ENCODE results near the gene PRPF18.

The PRPF18 gene

GRCh38 chr10:13604357-13605040, 17.7 kb downstream of the PRPF18 start:
- no peak for DNase-seq (ENCODE audit: low read depth)

GRCh38 chr10:13608246-13608853, 21.6 kb downstream of the PRPF18 start:
- no peak for DNase-seq (ENCODE audit: low read depth)

DNA sequence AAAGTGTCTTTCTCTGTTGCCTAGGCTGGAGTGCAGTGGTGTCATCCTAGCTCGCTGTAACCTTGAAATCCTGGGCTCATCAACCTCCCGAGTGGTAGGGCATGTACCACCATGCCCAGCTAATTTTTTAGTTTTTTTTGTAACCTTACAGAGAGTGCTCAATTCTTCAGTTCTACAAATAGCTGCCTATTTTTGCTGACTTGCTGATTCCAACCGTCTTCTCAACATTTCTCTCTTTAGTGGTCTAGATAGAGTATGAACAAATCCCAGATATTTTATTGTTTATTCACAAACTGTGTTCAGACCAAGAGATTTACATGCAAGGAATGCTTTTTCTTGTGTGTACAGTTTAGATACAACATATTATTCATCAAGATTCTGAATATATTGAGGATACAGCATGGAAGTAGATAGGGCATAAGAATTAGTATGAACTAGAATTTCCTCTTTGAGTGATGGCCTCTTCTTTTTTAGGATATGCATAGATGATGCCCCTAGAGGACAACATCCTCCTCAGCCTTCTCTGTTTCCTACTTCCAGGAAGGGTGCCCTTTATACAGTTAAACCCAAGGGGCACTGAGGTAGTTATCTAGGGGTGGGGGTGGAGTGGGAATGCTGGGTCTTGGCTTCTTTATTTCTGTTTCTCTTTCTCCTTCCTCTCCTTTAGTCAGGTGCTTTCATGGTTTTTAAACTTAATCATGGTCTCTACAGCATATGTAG, 26.0 kb downstream of the PRPF18 start:
- DNase-seq (ENCODE audit: low read depth): no peak

GRCh38 chr10:13613519-13613918, 26.8 kb downstream of the PRPF18 start:
- DNase-seq (ENCODE audit: low read depth): no peak

DNA sequence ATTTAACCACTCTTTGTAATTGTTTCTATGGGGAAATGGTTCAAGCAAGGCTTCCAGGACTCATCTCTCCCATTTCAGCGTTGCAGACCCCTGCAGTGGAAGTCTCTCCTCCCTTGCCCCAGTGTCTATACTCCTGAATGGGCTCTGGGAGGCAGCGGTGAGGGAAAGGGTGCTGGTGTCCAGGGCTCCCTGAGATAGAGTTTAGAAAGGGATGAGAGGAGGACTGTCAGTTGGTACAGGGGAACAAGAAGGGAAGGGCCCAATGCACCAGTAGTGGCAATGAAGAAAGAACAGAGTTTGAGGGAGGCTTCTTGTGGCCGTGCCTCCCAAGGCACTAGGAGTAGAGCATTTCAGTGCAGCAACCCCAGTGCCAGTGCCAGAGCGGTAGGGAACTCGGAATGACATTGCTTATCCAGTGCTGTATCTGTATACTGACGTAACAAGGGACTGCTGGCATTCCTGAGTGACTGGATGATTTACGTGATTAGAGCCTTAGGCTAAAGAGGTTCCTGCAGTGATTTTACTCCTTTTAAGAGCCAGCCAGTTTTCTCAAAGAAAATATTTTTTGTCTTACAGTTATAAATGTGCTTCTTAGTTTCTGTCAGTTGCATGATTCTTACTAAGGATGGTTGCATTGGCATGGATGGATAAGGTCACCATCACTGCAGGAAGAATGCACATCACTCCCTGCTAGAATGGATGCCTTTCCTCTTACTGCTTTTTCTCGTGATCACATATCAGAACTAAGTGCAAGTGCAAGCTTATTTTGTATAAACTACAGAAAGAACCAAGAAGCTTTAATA, 28.0 kb downstream of the PRPF18 start:
- no peak for DNase-seq (ENCODE audit: low read depth)

DNA sequence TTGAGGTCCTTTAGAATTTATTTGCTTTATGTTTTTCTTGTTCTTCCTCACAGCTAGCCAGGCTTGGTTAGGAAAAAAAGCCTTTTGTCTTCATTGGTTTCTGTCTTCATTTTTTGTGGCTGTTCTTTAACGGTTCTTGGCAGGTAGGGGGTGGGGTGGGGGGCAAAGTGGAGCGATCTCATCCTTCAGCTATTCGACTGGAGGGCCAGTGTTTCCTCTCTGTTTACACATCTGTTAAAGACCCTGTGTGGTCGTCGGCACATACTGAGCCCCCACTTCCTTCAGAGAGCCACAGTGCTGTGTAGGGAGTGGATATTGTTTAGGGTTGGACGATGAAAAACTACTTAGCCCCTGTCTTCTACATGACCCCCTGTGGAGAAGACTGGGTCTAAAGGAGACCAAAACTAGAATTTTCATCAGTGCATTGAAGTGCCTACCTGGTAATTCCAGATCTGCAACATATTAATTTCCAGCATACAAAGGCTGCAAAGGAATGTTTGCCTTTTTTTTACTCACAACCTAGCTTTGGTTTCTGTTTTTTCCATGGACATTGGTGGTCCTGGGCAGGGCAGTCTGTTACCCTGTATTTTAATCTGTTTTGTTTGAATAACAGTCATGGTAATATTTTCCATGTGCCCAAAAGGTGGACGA, 29.0 kb downstream of the PRPF18 start:
- DNase-seq (ENCODE audit: low read depth): no peak

DNA sequence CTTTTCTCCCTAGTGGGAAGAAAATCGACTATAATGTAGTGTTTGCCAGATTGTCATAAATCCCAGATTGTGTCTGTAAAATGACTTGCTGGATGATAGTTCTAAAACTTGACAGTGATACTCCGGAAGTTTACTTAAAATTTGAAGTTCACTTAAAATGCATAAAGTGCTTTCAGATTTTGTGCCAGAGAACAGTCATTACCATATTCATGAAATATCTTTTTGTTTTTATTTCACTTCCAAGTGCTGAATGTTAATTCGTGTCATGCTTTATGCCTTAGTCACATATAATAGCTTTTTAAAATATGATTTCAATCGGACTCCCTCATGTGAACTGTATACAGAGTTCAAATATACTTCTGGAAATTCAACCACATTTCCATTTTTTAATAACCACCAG, 30.4 kb downstream of the PRPF18 start:
- DNase-seq (ENCODE audit: low read depth): no peak

- DNase-seq (ENCODE audit: low read depth): no peak
Measured at GRCh38 chr10:13621931-13622330, 35.2 kb downstream of the PRPF18 start.

GRCh38 chr10:13624630-13625029, 37.9 kb downstream of the PRPF18 start:
- no peak for DNase-seq (ENCODE audit: low read depth)

- no peak for DNase-seq (ENCODE audit: low read depth)
Measured at GRCh38 chr10:13627459-13628310, 40.9 kb downstream of the PRPF18 start.

DNA sequence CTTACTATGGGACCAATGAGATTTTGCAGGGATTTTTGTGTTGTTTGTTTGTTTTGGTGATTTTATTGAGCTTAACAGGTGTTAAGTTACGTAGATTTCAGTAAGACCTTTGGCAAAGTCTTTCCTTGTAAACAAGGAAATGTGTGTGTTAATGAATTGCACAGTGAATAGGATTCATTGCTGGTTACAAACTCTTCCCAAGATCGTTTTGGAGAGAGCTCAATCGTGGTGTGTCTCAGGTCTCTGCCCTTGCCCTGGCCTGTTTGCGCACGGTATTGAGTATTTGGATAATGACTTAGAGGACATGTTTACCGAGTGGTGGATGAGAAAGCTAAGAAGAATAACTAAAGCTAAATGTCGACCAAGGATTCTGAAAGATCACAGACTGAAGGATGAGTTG, 41.9 kb downstream of the PRPF18 start:
- DNase-seq (ENCODE audit: low read depth): no peak

DNA sequence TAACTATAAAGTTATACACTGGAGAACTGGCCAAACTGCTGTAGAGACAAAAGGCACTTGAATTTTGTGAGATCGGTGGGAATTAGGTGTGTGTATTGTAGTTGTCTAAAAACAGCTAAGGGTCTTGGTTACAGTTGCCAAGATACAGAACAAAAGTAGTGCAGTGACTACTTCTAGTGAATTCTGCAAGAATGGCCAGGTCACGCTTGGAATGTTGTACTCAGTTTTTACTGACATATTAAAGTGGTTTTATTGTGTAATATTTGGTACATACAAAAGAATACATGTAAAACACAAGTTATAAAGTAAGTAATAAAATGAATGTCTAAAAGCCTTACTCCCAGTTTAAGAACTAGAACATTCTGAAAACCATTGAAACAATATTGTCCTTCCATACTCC, 42.4 kb downstream of the PRPF18 start:
- DNase-seq (ENCODE audit: low read depth): no peak

GRCh38 chr10:13630231-13630630, 43.5 kb downstream of the PRPF18 start:
- DNase-seq (ENCODE audit: low read depth): no peak

DNA sequence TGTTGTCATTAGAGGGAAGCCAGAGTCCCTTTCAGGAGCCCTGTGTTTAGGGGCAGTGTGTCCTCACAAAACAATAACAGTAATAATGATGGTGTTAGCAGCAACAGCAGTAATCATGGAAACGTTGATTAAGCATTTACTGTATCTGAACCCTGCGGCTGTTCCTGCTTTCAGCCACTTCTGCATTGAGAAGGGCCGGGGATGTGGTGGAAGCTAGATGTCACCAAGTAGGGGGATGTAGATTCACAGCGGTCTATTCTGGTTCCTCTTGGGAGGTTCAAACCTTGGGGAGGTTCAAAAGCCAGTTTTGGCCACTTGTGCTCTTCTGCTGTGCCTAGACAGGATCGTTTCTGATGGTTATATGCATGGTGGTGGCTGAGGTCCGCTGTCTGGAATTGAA, 44.8 kb downstream of the PRPF18 start:
- no peak for DNase-seq (ENCODE audit: low read depth)

DNA sequence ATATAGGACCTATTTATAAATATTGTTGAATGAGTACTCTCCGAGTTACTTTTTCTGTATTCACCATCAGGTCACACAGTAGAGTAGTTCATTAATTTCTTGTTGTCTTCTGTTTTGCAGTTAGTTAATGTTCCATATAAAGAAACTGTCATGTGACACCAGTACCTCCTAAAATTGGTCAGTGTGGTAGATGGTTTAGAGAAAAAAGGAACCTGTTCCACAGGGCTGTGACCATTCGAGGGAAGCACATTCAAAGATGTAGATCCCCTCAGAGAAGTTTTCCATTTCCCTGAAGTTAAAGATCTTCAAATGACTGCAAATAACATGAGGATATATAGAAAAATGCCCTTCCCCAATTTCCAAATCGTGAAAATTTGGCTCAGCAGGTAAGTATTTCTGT, 45.7 kb downstream of the PRPF18 start:
- no peak for DNase-seq (ENCODE audit: low read depth)

DNA sequence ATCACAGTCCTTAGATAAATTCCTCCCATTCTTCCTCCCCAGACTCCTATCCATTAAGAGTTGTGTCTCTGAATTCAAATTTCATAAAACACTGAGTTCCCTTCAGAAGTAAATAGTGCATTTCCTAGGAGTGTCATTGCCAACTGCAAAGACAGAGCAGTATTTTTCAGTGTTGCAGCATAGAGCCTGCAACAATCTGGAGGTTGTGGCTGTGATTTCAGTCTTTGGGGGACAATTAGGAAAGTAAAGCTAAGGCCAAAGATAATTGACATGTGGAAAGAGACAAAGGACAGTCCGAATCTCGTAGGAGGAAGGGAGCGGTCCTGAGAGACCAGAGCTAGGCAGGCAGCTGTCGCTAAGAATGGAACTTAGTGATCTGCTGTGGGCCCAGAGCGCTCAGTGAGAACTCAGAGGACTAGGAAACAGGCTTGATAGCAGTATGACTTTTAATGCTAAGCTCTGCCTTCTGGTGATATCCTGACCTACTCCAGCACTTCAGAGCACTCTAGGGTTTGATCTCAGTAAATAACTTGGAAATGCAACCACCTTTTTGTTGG, 46.2 kb downstream of the PRPF18 start:
- DNase-seq (ENCODE audit: low read depth): no peak

DNA sequence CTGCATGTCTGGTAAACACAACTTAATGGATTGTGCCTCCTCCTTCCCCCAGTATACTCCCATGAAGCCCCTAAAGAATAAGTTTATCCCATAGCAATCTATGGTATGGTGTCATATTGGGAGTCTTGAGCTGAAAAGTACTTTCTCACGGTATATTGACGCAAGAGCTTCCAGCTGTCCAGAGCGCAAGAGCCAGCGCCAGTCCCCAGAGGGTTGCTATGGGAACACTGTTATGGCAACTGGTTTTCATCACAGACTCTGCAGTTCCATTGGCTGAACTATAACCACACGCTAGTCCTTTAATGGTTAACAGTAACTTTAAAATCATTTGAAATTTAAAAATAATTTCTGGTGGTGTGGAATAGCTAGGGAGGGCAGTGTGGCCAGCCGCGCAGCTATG, 46.9 kb downstream of the PRPF18 start:
- no peak for DNase-seq (ENCODE audit: low read depth)

- no peak for DNase-seq (ENCODE audit: low read depth)
Measured at GRCh38 chr10:13634207-13634606, 47.4 kb downstream of the PRPF18 start.

DNA sequence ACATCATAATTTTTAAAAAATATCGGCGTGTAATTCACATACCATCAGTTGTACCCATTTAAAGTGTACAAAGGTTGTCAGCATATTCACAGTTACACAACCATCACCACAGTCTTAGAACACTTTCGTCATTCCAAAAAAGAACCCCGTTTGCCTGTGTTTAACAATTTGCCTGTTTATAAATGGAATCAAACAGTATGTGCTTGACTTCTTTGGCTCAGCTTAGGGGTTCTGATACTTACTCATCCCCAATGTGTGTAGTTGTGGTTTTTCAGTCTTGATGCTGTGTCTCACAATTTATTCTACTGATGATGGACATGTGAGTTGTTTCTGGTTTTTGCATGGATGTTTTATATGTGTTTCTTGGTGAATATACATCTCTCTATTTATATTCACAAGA, 50.0 kb downstream of the PRPF18 start:
- no peak for DNase-seq (ENCODE audit: low read depth)

- no peak for DNase-seq (ENCODE audit: low read depth)
Measured at GRCh38 chr10:13637303-13637856, 50.6 kb downstream of the PRPF18 start.

DNA sequence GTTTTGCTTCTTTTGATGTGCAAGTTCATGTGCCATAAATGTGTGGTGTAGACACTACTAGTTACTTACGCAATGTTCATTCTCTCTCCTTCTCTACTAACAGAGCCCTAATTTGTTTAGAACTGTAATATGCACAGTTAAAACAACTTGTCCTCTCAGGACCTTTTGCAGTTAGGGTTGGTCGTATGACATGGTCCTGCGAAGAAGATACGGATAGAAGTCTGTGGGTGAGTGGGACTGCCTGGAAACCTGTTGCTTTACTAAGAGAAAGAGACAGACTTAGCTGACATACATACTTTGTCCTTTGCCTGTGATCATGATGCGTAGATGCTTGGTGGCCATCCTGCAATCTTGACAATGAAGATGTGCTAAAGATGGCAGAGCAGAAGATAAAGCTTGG, 51.1 kb downstream of the PRPF18 start:
- no peak for DNase-seq (ENCODE audit: low read depth)
